Measurements from ENCODE around the gene DENND6B. TPM values are rescaled to one million over a fixed set of nuclear protein-coding genes. Genes with fewer than 3 reads are reported as not detected.

The DENND6B gene
- total and polyA plus RNA-seq, 2 donors (not counting 3 experiments of a cell fraction or from before 2014, with no cell fraction given), result 4.1 to 5.9 TPM

- peaks cover 2% of the 10 kb centered on the region for H3K4me1 ChIP-seq (ENCODE audit: control insufficient read depth, extremely low read depth, insufficient read depth, low read length)
- dilution Hi-C loops (cut with MboI; ENCODE audit: extremely low pct_ligation_motif_present, low sequenced_read_pairs), result no loop called here
- no peak overlapping the region for H3K4me2 ChIP-seq (ENCODE audit: insufficient read depth, low read length)
- no peaks in the 10 kb centered on the region for H3K9me1 ChIP-seq (replicated peaks; ENCODE audit: control insufficient read depth, extremely low read depth, insufficient read depth, low read length)
- peaks cover 25 to 79% of the 10 kb centered on the region in 2 experiments for H3K36me3 ChIP-seq (ENCODE audit: control insufficient read depth in 2 of 2, extremely low read depth in 1 of 2, insufficient read depth in 2 of 2, low read length in 2 of 2)
- TF ChIP-seq GATA2 (IDR thresholded peaks at IDR 0.05; ENCODE audit: insufficient read depth, insufficient read length, low read depth, low read length), result no peak
- no peak for TF ChIP-seq FOS (IDR thresholded peaks at IDR 0.05; ENCODE audit: borderline replicate concordance, insufficient read depth, low read length)
- intact Hi-C loops (cut with micrococcal nuclease), result no loop called here
- no TSS peak for BruUV-seq (replicated peaks)
- H3K4me3 ChIP-seq (replicated peaks in 1 of 3; ENCODE audit: insufficient read depth in 1 of 3, low read depth in 1 of 3, low read length in 3 of 3), result no peak overlapping the region
- no peaks in the 10 kb centered on the region for H3K9me3 ChIP-seq (replicated peaks; ENCODE audit: control insufficient read depth, insufficient read depth, low read length)
- H3K27ac ChIP-seq (ENCODE audit: insufficient read depth, low read depth, low read length), result no peak overlapping the region
- no peak overlapping the region for H2AFZ ChIP-seq (ENCODE audit: low read depth, low read length)
- ChIA-PET CTCF (no interaction called here), POLR2A (no interaction called here)
- peaks cover 31% of the 10 kb centered on the region for H3K79me2 ChIP-seq (ENCODE audit: control insufficient read depth, insufficient read depth, low read length)
- H3K9ac ChIP-seq (replicated peaks; ENCODE audit: extremely low read depth, insufficient read depth, low read length), result no peak overlapping the region
- no peaks in the 10 kb centered on the region for H3K27me3 ChIP-seq (ENCODE audit: control insufficient read depth in 2 of 2, insufficient read depth in 2 of 2, low read length in 2 of 2)
- DNase-seq (ENCODE audit: low read depth, low spot score) (no peak), FAIRE-seq (no peak)
- H4K20me1 ChIP-seq (replicated peaks; ENCODE audit: control insufficient read depth, extremely low read depth, insufficient read depth, low read length), result no peaks in the 10 kb centered on the region
Observed at GRCh38 chr22:50286701-50287318, 40.0 kb downstream of the DENND6B start.

- no peak overlapping the region for H3K9ac ChIP-seq (replicated peaks; ENCODE audit: extremely low read depth, insufficient read depth, low read length)
- H3K27me3 ChIP-seq (ENCODE audit: control insufficient read depth in 2 of 2, insufficient read depth in 2 of 2, low read length in 2 of 2), result no peaks in the 10 kb centered on the region
- no peak overlapping the region for H3K27ac ChIP-seq (ENCODE audit: insufficient read depth, low read depth, low read length)
- H3K36me3 ChIP-seq (ENCODE audit: control insufficient read depth in 2 of 2, extremely low read depth in 1 of 2, insufficient read depth in 2 of 2, low read length in 2 of 2), result peaks cover 30 to 81% of the 10 kb centered on the region in 2 experiments
- POLR2A ChIA-PET, result no interaction called here
- TF ChIP-seq POLR2AphosphoS5 (IDR thresholded peaks at IDR 0.05; ENCODE audit: insufficient read depth, low read depth, low read length) (no peak), MYC (IDR thresholded peaks at IDR 0.05; ENCODE audit: low read depth, low read length) (no peak), EZH2 (IDR thresholded peaks at IDR 0.05; ENCODE audit: borderline replicate concordance, low read depth, low read length, severe bottlenecking) (no peak), JUN (IDR thresholded peaks at IDR 0.05; ENCODE audit: borderline replicate concordance, insufficient read depth, insufficient read length, low read depth) (no peak), FOS (IDR thresholded peaks at IDR 0.05; ENCODE audit: borderline replicate concordance, insufficient read depth, low read length) (no peak), CTCF (IDR thresholded peaks at IDR 0.05; ENCODE audit: extremely low read depth in 1 of 2, insufficient read depth in 1 of 2, low read depth in 1 of 2, low read length in 2 of 2) (no peak), GATA2 (IDR thresholded peaks at IDR 0.05; ENCODE audit: insufficient read depth, insufficient read length, low read depth, low read length) (no peak), POLR2A (IDR thresholded peaks at IDR 0.05; ENCODE audit: low read depth, low read length) (no peak)
- TF ChIP-seq, protein P1, sequence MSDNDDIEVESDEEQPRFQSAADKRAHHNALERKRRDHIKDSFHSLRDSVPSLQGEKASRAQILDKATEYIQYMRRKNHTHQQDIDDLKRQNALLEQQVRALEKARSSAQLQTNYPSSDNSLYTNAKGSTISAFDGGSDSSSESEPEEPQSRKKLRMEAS (IDR thresholded peaks at IDR 0.05; ENCODE audit: insufficient read depth, insufficient read length), result no peak
- no peaks in the 10 kb centered on the region for H3K9me1 ChIP-seq (replicated peaks; ENCODE audit: control insufficient read depth, extremely low read depth, insufficient read depth, low read length)
- DNase-seq (ENCODE audit: low read depth, low spot score) (no peak), FAIRE-seq (no peak)
- intact Hi-C loops (cut with micrococcal nuclease), result no loop called here
- no peak overlapping the region for H3K4me3 ChIP-seq (replicated peaks in 1 of 3; ENCODE audit: insufficient read depth in 1 of 3, low read depth in 1 of 3, low read length in 3 of 3)
- no peaks in the 10 kb centered on the region for H4K20me1 ChIP-seq (replicated peaks; ENCODE audit: control insufficient read depth, extremely low read depth, insufficient read depth, low read length)
- H3K79me2 ChIP-seq (ENCODE audit: control insufficient read depth, insufficient read depth, low read length), result peaks cover 26% of the 10 kb centered on the region
- no peak overlapping the region for H2AFZ ChIP-seq (ENCODE audit: low read depth, low read length)
- peaks cover 2% of the 10 kb centered on the region for H3K4me1 ChIP-seq (ENCODE audit: control insufficient read depth, extremely low read depth, insufficient read depth, low read length)
- CTCF ChIA-PET, result no interaction called here
- dilution Hi-C loops (cut with MboI; ENCODE audit: extremely low pct_ligation_motif_present, low sequenced_read_pairs), result no loop called here
- no TSS peak for BruUV-seq (replicated peaks)
- H3K9me3 ChIP-seq (replicated peaks; ENCODE audit: control insufficient read depth, insufficient read depth, low read length), result no peaks in the 10 kb centered on the region
- no peak overlapping the region for H3K4me2 ChIP-seq (ENCODE audit: insufficient read depth, low read length)
Observed at GRCh38 chr22:50286275-50286674, 40.5 kb downstream of the DENND6B start.

Measured in endothelial cell of umbilical vein (primary cell).